ENCODE measurements around the gene NTSR1.

Gene NTSR1

DNA sequence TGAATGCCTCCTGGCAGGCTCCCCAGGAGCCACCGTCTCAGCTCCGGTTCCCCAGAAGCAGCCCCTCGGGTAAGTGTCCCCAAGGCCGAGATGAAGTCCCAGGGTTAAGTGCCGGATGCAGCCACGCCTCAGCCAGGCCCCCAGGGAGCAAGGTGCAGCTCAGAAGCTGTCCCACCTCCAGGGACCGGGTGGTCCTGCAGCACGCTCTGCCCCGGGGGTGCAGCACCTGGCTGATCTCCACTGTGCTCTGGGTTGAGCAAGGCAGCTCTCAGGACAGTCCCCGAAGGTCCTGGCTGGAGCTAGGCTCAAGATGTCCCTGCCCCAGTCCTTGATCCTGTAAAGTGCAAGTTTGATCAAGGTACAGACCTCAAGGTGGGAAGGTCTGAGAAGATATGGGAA lies 15.1 kb upstream of the NTSR1 start:
- Histone ChIP-seq H3K27me3 (replicated peaks in 2 of 5; ENCODE audit: control insufficient read depth in 4 of 5, insufficient read depth in 5 of 5, low read length in 4 of 5) (no peaks in the 10 kb centered on the region), H3K4me3 (ENCODE audit: control insufficient read depth in 1 of 7, extremely low read depth in 1 of 7, insufficient read depth in 4 of 7, low read depth in 2 of 7, low read length in 6 of 7) (no peak overlapping the region), H3K4me1 (ENCODE audit: control extremely low read depth in 1 of 4, control insufficient read depth in 4 of 4, insufficient read depth in 4 of 4, low read length in 3 of 4) (peaks cover 0 to 19% (median 12%) of the 10 kb centered on the region in 4 experiments), H3K9me3 (ENCODE audit: control extremely low read depth in 1 of 5, control insufficient read depth in 4 of 5, insufficient read depth in 2 of 5, low read depth in 1 of 5, low read length in 4 of 5) (no peaks in the 10 kb centered on the region), H3K27ac (ENCODE audit: insufficient read depth in 1 of 2, low read depth in 1 of 2, low read length in 2 of 2, poor library complexity in 1 of 2, severe bottlenecking in 2 of 2) (no peak overlapping the region), H3K36me3 (ENCODE audit: control insufficient read depth in 4 of 4, insufficient read depth in 4 of 4, low read length in 3 of 4) (no peaks in the 10 kb centered on the region)
- ChIA-PET CTCF (interaction anchor here (1.4 kb wide), 1 partner anchor 14 kb away, joined by 6 read pairs; no protein-coding TSS in a partner anchor), POLR2A (no interaction called here)
- WGBS (ENCODE audit: insufficient coverage): 80% methylated on average over 9 of the region's 10 CpGs
- no peak for DNase-seq

DNA sequence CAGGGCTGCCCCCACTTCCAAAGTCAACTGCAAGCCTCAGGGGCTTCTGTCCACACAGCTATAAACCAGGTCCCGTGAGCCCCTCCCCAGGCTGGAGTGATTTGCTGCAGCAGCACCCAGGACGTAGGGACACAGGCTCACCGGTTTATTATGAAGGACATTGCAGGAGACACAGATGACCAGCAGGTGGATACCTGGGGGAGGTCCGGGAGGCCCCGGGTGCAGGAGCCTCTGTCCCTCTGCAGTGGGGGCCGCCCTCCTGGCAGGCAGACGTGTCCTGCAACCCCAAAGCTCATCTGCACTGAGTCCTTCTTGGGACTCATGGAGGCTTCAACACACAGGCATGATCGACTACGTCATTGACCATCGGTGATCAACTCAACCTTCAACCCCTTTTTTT lies 14.5 kb upstream of the NTSR1 start:
- Histone ChIP-seq H3K36me3 (ENCODE audit: control insufficient read depth in 4 of 4, insufficient read depth in 4 of 4, low read length in 3 of 4) (no peaks in the 10 kb centered on the region), H3K4me3 (ENCODE audit: control insufficient read depth in 1 of 7, extremely low read depth in 1 of 7, insufficient read depth in 4 of 7, low read depth in 2 of 7, low read length in 6 of 7) (no peak overlapping the region), H3K27me3 (replicated peaks in 2 of 5; ENCODE audit: control insufficient read depth in 4 of 5, insufficient read depth in 5 of 5, low read length in 4 of 5) (no peaks in the 10 kb centered on the region), H3K4me1 (ENCODE audit: control extremely low read depth in 1 of 4, control insufficient read depth in 4 of 4, insufficient read depth in 4 of 4, low read length in 3 of 4) (peaks cover 0 to 13% (median 6%) of the 10 kb centered on the region in 4 experiments), H3K27ac (ENCODE audit: insufficient read depth in 1 of 2, low read depth in 1 of 2, low read length in 2 of 2, poor library complexity in 1 of 2, severe bottlenecking in 2 of 2) (no peak overlapping the region), H3K9me3 (ENCODE audit: control extremely low read depth in 1 of 5, control insufficient read depth in 4 of 5, insufficient read depth in 2 of 5, low read depth in 1 of 5, low read length in 4 of 5) (no peaks in the 10 kb centered on the region)
- CTCF ChIA-PET: interaction anchor here (1.4 kb wide), 2 partner anchors 13 to 17 kb away, joined by 3 to 6 read pairs; no protein-coding TSS in a partner anchor
- no peak for DNase-seq
- WGBS (ENCODE audit: insufficient coverage): 92% methylated on average over 10 of the region's 10 CpGs
- POLR2A ChIA-PET: no interaction called here

DNA sequence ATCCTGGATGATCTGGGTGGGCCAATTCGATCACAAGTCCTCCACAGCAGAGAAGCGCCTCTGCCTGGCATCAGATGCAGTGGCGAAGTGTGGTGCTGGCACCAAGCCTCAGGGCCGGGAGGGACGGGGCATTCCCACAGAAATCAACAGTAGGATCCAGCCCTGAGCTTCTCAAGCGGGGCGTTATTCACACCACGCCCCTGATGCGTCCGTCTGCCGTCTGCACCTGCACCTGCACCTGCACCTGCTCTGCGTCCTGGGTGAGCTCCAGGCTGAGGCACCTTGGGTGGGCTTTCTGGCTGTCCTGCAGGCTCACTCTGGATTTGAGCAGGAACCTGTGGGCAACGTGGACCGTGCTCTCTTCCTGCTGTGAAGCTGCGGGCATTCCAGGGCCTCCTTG lies 13.8 kb upstream of the NTSR1 start:
- 96% methylated on average over 15 of the region's 15 CpGs for WGBS (ENCODE audit: insufficient coverage)
- H3K4me3 ChIP-seq (ENCODE audit: control insufficient read depth in 1 of 7, extremely low read depth in 1 of 7, insufficient read depth in 4 of 7, low read depth in 2 of 7, low read length in 6 of 7): no peak overlapping the region
- H3K9me3 ChIP-seq (ENCODE audit: control extremely low read depth in 1 of 5, control insufficient read depth in 4 of 5, insufficient read depth in 2 of 5, low read depth in 1 of 5, low read length in 4 of 5): no peaks in the 10 kb centered on the region
- no peaks in the 10 kb centered on the region for H3K36me3 ChIP-seq (ENCODE audit: control insufficient read depth in 4 of 4, insufficient read depth in 4 of 4, low read length in 3 of 4)
- POLR2A ChIA-PET: no interaction called here
- H3K27ac ChIP-seq (ENCODE audit: insufficient read depth in 1 of 2, low read depth in 1 of 2, low read length in 2 of 2, poor library complexity in 1 of 2, severe bottlenecking in 2 of 2): no peak overlapping the region
- no peak for DNase-seq
- peaks cover 0 to 11% (median 5%) of the 10 kb centered on the region in 4 experiments for H3K4me1 ChIP-seq (ENCODE audit: control extremely low read depth in 1 of 4, control insufficient read depth in 4 of 4, insufficient read depth in 4 of 4, low read length in 3 of 4)
- H3K27me3 ChIP-seq (replicated peaks in 2 of 5; ENCODE audit: control insufficient read depth in 4 of 5, insufficient read depth in 5 of 5, low read length in 4 of 5): no peaks in the 10 kb centered on the region
- CTCF ChIA-PET: interaction anchor here (0.9 to 1.4 kb wide), 3 partner anchors 16 to 97 kb away, joined by 3 to 4 read pairs (median 3); no protein-coding TSS in a partner anchor

DNA sequence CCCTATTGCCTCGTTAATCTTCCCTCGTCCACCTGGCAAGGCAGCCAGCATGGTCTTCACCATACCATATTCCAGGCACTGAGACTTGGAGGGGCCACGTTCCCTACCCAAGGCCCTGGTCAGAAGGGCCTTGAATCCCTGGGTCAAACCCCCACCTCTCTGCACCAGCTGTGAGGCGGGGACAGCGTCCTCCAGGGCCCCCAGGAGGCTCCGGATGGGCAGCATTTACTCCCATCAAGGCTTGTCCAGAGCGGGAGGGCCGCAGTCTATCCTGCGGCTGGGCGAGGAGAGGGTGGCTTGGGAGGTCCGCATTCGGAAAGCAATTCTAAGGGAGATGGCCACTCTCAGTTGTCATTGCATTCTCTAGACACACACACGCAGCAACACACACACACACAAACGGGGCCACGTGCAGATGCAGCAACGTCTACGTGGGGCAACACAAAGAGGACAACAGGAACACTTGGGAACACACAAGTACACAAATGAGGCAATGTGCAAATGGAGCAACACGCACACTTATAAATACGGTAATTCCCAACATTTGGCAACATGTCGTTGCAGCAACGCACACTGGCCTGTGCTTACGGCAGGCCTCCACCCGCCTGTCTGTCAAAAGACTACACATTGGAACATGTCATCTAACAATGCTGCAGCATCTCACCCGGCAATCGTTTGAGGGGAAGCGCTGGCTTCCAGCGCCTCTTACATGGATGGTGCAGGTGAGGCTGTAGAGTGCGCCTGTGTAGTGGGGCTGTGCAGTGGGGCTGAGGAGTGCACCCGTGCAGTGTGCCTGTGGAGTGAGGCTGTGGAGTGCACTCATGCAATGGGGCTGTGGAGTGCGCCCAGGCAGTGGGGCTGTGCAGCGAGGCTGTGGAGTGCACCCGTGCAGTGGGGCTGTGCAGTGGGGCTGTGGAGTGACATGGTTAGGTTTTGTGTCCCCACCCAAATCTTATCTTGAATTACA lies 12.9 kb upstream of the NTSR1 start:
- H3K27ac ChIP-seq (ENCODE audit: insufficient read depth in 1 of 2, low read depth in 1 of 2, low read length in 2 of 2, poor library complexity in 1 of 2, severe bottlenecking in 2 of 2): no peak overlapping the region
- no peak for DNase-seq
- no peaks in the 10 kb centered on the region for H3K9me3 ChIP-seq (ENCODE audit: control extremely low read depth in 1 of 5, control insufficient read depth in 4 of 5, insufficient read depth in 2 of 5, low read depth in 1 of 5, low read length in 4 of 5)
- ChIA-PET POLR2A (no interaction called here), CTCF (interaction anchor here (0.9 to 1.4 kb wide), 3 partner anchors 15 to 96 kb away, joined by 3 to 4 read pairs (median 3); no protein-coding TSS in a partner anchor)
- 95% methylated on average over 25 of the region's 32 CpGs for whole genome bisulfite sequencing (ENCODE audit: insufficient coverage)
- H3K27me3 ChIP-seq (replicated peaks in 2 of 5; ENCODE audit: control insufficient read depth in 4 of 5, insufficient read depth in 5 of 5, low read length in 4 of 5): peaks cover 0 to 2% (median 0%) of the 10 kb centered on the region in 5 experiments
- peaks cover 0 to 11% (median 5%) of the 10 kb centered on the region in 4 experiments for H3K4me1 ChIP-seq (ENCODE audit: control extremely low read depth in 1 of 4, control insufficient read depth in 4 of 4, insufficient read depth in 4 of 4, low read length in 3 of 4)
- H3K4me3 ChIP-seq (ENCODE audit: control insufficient read depth in 1 of 7, extremely low read depth in 1 of 7, insufficient read depth in 4 of 7, low read depth in 2 of 7, low read length in 6 of 7): no peak overlapping the region
- no peaks in the 10 kb centered on the region for H3K36me3 ChIP-seq (ENCODE audit: control insufficient read depth in 4 of 4, insufficient read depth in 4 of 4, low read length in 3 of 4)

GRCh38 chr20:62696434-62696957 lies 12.1 kb upstream of the NTSR1 start:
- Histone ChIP-seq H3K27me3 (replicated peaks in 2 of 5; ENCODE audit: control insufficient read depth in 4 of 5, insufficient read depth in 5 of 5, low read length in 4 of 5) (peaks cover 0 to 2% (median 0%) of the 10 kb centered on the region in 5 experiments), H3K36me3 (ENCODE audit: control insufficient read depth in 4 of 4, insufficient read depth in 4 of 4, low read length in 3 of 4) (no peaks in the 10 kb centered on the region), H3K9me3 (ENCODE audit: control extremely low read depth in 1 of 5, control insufficient read depth in 4 of 5, insufficient read depth in 2 of 5, low read depth in 1 of 5, low read length in 4 of 5) (no peaks in the 10 kb centered on the region), H3K4me1 (ENCODE audit: control extremely low read depth in 1 of 4, control insufficient read depth in 4 of 4, insufficient read depth in 4 of 4, low read length in 3 of 4) (peaks cover 0 to 11% (median 5%) of the 10 kb centered on the region in 4 experiments), H3K27ac (ENCODE audit: insufficient read depth in 1 of 2, low read depth in 1 of 2, low read length in 2 of 2, poor library complexity in 1 of 2, severe bottlenecking in 2 of 2) (no peak overlapping the region), H3K4me3 (ENCODE audit: control insufficient read depth in 1 of 7, extremely low read depth in 1 of 7, insufficient read depth in 4 of 7, low read depth in 2 of 7, low read length in 6 of 7) (no peak overlapping the region)
- WGBS (ENCODE audit: insufficient coverage): 81% methylated on average over 4 of the region's 16 CpGs
- POLR2A ChIA-PET: no interaction called here
- DNase-seq: no peak
- CTCF ChIA-PET: no interaction called here

GRCh38 chr20:62696989-62697388 lies 11.6 kb upstream of the NTSR1 start:
- H3K27me3 ChIP-seq (replicated peaks in 2 of 5; ENCODE audit: control insufficient read depth in 4 of 5, insufficient read depth in 5 of 5, low read length in 4 of 5): peaks cover 0 to 2% (median 0%) of the 10 kb centered on the region in 5 experiments
- CTCF ChIA-PET: no interaction called here

DNA sequence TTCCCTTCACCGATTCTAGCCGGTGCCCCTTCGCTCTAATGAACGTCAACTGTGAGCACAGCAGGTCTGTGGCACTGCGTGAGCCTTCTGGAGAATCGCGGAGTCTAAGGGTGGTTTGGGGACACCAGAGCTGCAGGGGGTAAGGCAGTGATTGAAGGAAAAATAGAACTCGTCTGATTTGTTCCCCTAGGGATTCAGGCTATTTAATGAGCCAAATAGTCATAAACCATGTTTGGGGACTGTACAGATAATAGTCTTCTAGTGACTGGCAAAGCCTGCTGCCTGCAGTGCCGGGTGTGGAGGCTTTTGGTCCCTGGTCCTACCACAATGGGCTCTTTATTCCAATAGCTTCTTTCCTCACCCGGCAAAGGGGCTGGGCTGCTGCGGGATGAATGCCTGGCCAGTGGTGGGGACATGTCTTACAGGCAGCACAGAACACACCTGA lies 11.1 kb upstream of the NTSR1 start:
- peaks cover 0 to 2% (median 0%) of the 10 kb centered on the region in 5 experiments for H3K27me3 ChIP-seq (replicated peaks in 2 of 5; ENCODE audit: control insufficient read depth in 4 of 5, insufficient read depth in 5 of 5, low read length in 4 of 5)
- 94% methylated on average over 11 of the region's 11 CpGs for WGBS (ENCODE audit: insufficient coverage)
- CTCF ChIA-PET: interaction anchor here (0.9 kb wide), 1 partner anchor 11 kb away, joined by 3 read pairs; no protein-coding TSS in a partner anchor
- H3K27ac ChIP-seq (ENCODE audit: insufficient read depth in 1 of 2, low read depth in 1 of 2, low read length in 2 of 2, poor library complexity in 1 of 2, severe bottlenecking in 2 of 2): no peak overlapping the region
- peaks cover 0 to 11% (median 5%) of the 10 kb centered on the region in 4 experiments for H3K4me1 ChIP-seq (ENCODE audit: control extremely low read depth in 1 of 4, control insufficient read depth in 4 of 4, insufficient read depth in 4 of 4, low read length in 3 of 4)
- no peak overlapping the region for H3K4me3 ChIP-seq (ENCODE audit: control insufficient read depth in 1 of 7, extremely low read depth in 1 of 7, insufficient read depth in 4 of 7, low read depth in 2 of 7, low read length in 6 of 7)
- H3K9me3 ChIP-seq (ENCODE audit: control extremely low read depth in 1 of 5, control insufficient read depth in 4 of 5, insufficient read depth in 2 of 5, low read depth in 1 of 5, low read length in 4 of 5): no peaks in the 10 kb centered on the region
- H3K36me3 ChIP-seq (ENCODE audit: control insufficient read depth in 4 of 4, insufficient read depth in 4 of 4, low read length in 3 of 4): no peaks in the 10 kb centered on the region
- DNase-seq: no peak
- POLR2A ChIA-PET: no interaction called here

More at GRCh38 chr20:62696989-62697388, 11.6 kb upstream of the NTSR1 start:
- Histone ChIP-seq H3K36me3 (ENCODE audit: control insufficient read depth in 4 of 4, insufficient read depth in 4 of 4, low read length in 3 of 4) (no peaks in the 10 kb centered on the region), H3K9me3 (ENCODE audit: control extremely low read depth in 1 of 5, control insufficient read depth in 4 of 5, insufficient read depth in 2 of 5, low read depth in 1 of 5, low read length in 4 of 5) (no peaks in the 10 kb centered on the region), H3K4me3 (ENCODE audit: control insufficient read depth in 1 of 7, extremely low read depth in 1 of 7, insufficient read depth in 4 of 7, low read depth in 2 of 7, low read length in 6 of 7) (no peak overlapping the region), H3K4me1 (ENCODE audit: control extremely low read depth in 1 of 4, control insufficient read depth in 4 of 4, insufficient read depth in 4 of 4, low read length in 3 of 4) (peaks cover 0 to 11% (median 5%) of the 10 kb centered on the region in 4 experiments), H3K27ac (ENCODE audit: insufficient read depth in 1 of 2, low read depth in 1 of 2, low read length in 2 of 2, poor library complexity in 1 of 2, severe bottlenecking in 2 of 2) (no peak overlapping the region)
- POLR2A ChIA-PET: no interaction called here
- no peak for DNase-seq
- 95% methylated on average over 8 of the region's 10 CpGs for WGBS (ENCODE audit: insufficient coverage)

All from common myeloid progenitor, CD34-positive (primary cell).